RPMI8226 (cell line): ENCODE measurements around the gene LANCL1.

Experiments
- DNase-seq: peaks from one replicate; pipeline ENCODE4 v3.0.0-alpha.2; 2015

LANCL1 gene, protein sequence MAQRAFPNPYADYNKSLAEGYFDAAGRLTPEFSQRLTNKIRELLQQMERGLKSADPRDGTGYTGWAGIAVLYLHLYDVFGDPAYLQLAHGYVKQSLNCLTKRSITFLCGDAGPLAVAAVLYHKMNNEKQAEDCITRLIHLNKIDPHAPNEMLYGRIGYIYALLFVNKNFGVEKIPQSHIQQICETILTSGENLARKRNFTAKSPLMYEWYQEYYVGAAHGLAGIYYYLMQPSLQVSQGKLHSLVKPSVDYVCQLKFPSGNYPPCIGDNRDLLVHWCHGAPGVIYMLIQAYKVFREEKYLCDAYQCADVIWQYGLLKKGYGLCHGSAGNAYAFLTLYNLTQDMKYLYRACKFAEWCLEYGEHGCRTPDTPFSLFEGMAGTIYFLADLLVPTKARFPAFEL

DNA sequence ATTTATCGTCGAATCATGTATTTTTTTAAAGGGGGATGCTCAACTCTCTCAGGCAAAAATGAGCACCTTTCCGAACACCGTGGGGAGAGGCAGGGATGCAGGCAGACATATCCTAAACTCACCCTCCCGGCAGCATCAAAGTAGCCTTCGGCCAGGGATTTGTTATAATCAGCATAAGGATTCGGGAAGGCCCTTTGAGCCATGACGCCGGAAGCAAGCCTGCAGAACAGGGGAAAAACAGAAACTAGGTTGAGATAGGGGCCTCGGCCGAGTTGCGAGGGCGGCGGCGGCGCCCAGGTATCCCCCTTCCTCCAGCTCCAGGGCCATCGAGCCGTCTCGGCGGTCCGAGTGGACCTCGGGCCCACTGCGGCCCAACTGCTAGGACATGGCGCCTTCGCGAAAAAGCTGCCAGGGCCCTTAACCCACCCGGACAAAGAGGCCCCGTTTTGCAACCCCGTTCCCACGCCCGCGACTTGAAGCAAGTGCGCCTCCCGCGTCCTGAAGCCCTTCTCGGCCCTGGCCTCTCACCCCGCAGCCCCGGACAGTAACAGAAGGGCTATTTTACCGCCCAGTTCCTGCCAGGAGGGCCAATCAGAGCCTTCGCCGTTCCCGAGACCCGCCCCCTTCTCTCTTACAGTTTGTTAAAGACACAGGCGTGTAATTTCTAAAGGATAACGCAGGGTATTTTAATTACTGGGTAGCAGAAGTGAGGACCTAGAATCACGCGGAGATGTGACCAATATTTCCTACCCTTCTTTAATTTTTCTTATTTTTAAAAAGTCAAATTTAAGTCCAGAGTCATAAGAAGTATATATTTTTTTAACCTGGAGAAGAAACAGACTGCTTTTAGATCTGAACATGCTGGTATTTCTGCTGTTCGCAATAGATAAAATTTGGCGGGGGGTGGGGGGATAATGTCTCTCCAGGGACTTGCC, at the start of gene LANCL1:
Gene LANCL1 (minus strand): TSS at position 566 of the 935 bp plus-strand sequence. CDS start 363 bp downstream, at position 203.
- DNase-seq, result peak; percentile 92

DNA sequence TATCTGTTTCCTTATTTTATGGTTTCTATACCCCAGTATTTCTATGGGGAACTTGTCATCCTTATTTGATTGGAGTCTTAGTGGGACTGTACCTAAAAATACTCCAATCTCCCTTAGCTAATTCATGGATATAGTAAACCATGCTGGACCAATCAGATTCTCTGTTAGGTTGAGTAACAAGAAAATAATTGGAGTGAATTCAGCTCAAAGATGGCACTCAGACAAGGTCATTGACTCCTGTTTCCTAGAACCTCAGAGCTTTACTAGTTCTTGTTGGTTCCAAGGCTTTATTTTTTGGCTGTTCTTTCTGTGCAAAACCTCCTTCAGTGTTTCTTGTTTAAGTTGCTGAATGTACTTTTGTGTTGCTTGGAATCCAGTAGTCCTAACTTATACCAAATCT, 48.0 kb upstream of the LANCL1 start:
- DNase-seq, result no peak

DNA sequence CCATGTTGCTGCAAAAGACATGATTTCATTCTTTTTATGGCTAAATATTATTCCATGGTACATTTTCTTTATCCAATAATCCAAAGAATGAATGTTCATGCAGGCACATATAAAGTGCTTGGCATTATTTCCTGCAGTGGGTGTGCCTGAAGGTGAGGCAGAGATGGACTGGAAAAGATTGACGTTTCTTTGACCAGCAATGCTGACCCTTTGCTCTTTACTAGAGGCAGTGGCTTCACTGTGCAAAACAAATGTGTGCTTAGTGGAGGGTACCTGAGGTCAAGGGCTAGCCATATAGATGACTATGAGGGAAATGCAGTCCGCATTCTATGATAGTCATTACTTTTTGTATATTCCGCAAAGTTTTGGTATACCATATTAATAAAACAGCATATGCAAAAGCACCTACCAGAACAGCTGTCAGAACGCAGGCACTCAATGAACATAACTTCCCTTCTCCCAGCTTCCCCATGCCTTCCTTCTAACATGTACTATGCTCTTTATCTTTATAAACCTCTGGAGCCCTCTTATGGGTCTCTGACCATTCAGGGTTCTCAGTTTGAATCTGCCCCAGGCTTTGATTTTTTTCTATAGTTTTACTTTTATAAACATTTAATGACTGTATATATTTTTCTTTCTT, 47.2 kb upstream of the LANCL1 start:
- DNase-seq, result no peak

DNA sequence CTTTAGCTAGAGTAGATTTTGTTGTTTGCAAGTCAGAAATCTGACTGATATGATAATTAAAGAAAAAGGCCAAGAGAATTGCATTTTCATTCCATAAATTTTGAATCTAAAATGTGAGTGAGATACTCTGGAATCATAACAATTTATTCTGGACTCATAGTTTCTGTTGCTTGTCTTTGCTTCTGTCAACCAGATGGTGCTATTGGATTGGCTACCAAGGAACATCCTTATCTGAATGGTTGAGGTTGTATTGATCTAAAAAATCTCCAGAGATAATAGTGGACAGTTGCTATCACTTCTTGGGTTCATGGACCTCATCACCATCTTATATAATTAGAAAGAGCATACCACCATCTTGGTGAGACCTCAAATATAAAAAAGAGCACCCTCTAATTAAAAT, 45.8 kb upstream of the LANCL1 start:
- no peak for DNase-seq

DNA sequence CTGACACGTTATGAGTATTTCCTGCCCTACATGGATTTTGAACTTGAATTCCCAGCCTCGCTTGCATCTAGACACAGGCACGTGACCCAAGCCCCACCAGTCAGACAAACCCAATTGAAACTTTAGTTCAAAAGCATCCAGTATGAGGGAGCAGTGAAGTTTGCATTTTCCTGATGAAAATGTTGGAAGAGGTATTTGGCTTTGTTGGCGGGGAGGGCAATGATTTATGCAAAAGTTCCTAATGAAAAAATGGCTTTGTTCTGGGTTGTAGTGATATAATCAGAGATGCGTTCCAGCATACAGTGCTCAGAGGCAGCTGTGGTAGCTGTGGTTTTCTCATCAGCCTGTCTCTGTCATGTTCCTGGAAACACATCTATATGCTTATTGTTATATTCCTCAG, 43.0 kb upstream of the LANCL1 start:
- no peak for DNase-seq

DNA sequence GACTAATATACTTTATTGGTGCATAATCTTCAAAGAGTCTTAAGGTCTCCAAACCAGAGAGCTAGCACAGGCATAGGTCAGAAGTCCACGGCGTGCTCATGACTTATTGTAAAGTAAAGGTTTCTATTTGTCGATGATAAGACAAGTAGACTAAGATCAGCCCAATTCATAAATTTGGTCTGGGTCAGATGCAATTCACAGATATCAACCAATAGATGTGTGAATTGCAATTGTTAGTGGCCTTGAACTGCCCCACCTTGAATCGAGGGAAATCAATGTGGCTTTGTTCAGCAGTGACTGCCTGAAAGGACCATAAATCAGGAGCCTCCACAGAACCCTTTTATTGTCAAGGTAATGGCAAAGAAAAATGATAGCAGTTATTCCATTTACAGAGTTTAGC, 40.7 kb upstream of the LANCL1 start:
- no peak for DNase-seq

DNA sequence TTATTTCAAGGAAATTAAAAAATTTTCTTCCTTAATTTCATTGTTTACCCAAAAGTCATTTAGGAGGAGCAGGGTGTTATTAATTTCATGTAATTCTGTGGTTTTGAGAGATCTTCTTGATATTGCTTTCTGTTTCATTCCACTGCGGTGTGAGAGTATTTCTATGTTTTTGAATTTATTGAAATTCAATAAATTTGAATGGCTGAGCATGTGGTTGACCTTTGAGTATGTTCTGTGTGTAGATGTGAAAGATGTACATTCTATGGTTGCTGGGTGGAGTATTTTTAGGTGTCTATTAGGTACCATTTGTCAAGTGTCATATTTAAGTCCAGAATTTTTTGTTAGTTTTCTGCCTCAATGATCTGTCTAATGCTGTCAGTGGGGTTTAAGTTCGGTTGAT, 39.4 kb upstream of the LANCL1 start:
- no peak for DNase-seq

DNA sequence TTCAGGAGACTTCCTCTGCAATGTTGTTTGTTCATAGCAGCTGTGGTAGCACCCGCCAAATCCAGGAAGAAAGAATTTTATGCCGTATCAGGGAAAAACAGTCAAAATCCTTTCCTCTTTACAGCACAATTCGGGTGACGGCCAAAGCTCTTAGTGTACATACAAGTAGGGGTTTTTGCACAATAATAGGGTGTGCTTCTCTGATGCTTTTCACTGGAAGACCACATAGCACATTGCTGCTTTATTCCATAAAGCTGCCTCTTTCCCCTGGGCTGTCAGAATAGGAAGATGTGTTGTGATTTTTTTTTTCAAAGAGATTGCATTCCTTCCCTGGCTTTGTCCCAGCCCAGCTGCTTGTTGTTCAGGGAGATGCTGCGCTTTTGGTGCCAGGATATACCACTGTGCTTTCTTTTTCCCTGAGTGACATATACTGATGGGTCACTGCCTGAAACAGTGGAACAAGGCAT, 27.2 kb upstream of the LANCL1 start:
- DNase-seq, result no peak

DNA sequence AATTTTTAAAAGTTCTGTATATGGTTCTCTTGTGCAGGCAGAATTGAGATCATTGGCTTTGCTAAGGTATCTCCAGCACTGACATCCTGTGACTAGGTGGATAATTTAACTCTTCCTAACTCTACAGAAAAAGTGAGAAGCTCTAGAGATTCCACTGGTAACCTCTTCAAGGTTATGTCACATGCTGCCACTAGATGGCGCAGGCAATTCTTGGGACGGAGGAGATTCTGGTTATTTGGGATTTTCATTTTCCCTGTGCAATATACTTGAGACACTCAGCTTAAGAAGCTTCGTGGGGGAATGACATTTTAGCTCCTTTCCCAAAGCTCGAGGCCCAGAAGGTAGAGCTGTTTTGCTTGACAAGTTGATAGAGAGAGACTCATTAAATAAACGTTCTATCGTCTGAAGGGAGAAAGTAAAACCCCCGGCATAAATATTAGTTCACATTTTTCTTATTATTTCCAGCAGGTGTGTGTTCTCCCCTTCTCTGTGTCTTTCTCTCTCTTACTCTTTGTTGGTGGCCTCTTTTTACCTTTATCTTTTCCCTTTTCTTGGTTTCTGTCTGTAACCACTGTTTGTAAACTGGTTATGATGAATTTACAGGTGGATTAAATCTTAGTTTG, 26.6 kb upstream of the LANCL1 start:
- peak; percentile 49 for DNase-seq

DNA sequence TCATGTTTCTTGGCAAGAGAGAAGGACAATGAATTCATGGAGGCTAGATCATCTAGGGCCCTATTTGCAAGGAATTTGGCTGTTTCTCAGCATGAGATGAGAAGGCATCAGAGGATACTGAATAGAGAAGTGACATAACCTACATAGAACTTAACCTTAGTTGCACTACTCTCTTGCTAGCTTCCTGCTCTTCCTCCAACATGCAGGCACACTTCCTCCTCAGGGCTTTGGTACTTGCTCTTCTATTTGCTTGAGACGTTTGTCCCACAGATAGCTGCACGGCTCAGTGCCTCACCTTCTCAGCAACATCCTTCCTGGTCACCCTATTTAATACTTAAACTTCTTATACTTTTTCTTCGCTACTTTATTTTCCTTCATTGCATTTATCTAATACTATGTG, 20.0 kb upstream of the LANCL1 start:
- DNase-seq, result no peak

DNA sequence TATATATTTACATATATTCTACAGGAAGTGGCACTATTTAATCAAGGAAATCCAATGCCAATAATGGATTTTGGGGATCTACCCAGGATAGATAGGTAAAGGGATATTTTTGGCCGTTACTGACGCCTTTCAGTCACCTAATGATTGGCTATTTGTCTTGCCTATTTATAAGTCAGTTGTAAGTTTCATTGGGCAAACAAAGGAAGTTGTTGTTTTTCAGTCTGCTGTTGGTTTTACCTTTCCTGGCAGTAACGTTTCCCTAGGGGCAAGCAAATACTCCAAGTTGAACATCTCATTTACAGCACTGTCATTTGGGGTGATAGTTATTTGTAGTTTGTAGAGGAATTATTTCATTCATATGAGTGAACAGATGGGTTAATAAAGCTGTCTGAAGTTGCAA, 17.0 kb upstream of the LANCL1 start:
- DNase-seq, result no peak

DNA sequence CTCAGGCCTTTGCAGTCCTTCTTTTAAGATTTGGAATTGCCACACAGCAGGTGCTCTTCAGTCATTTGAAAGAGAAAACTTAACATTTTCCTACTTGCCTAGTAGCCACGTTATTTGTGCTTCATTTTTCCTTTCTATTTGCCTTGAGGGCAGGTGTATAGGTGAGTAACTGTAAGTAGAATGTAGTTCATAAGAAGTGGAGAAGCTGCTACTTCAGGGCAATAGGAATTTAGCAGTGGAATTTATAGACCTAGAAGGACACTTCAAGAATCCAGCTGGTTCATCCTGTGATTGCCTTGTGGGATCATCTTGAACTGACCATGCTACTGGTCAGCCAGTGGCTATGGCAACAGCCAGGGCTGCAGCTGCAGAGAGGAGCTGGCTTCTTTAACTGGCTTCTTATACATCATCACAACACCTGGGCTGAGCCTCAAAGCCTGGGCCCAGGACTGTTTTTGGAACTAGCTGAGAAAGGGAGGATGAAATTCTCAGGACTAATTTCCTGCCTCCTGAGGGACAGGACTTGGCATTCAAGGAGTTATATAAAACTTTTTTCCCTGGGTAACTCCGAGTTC, 5.1 kb upstream of the LANCL1 start:
- DNase-seq, result no peak

DNA sequence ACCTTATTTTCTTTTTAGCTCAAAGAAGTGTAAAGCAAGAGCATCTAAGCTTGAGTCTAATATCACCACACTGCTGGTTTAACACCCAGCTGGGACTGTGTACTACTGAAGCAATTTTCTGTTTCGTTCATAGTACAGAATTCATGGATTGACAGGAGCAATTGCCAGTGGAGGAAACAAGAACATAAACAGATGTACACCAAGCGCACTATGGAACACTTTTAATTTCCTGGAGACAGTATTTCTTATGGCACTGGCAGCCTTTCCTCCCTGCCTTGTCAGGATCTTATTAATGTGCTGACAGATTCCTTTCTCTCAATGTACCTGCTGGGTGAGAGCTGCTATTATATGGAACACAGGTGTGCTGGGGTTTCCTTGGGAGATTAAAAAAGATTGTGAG, 4.2 kb upstream of the LANCL1 start:
- no peak for DNase-seq

DNA sequence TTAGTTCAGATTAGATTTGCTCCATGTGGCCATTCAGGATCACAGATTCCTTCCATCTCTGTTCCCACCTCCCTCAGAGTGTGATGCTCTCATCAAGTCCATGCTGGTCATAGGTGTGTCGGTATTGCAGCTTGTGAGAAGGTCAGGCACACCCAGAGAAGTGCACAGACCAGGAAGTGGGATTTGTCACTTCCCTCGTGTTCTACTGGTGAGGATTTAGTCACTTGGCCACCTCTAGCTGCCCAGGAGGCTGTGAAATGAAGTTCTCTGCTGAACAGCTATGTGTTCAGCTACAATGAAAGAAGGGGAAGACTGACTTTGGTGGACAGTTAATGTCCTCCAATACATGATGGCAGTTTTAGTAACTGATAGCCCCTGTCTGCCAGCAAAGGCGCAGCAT, 3.5 kb upstream of the LANCL1 start:
- DNase-seq, result no peak

DNA sequence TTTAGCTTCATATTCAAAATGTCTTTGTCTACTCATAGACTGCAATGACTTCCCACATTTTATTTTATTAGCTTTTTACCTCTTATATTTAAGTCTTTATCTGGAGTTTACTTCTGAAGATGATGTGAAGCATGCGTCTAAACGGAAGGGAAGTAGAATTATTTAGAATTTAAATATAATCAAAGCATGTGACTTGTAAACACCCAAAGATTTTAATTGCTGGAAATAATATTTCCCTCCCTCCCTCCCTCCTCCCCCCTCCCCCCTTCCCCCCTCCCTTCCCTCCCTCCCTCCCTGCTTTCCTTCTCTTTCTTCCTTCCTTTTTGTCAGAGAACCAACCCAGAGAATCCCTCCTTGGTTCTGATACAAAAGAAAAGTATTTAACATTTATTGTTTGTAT, 2.1 kb upstream of the LANCL1 start:
- DNase-seq, result no peak

DNA sequence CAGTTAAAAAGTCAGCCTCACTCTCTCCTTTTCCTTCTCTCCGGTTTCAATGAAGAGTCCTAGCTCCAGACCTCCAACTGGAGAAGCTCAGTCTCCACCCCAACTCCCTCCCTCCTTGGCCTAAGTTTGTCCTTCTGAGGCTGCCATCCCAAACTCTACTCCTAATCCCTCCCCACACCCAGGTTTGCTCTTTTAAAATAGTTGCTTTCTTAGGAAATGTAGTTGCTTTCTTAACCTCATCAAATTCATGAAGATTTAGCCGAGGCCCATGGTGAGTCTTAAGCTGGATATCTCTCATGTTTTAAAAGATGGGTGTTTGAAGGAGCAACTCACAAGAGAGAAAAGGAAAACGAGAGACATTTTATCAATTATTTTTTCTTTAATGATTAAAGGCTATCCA, 937 bp upstream of the LANCL1 start:
- no peak for DNase-seq

DNA sequence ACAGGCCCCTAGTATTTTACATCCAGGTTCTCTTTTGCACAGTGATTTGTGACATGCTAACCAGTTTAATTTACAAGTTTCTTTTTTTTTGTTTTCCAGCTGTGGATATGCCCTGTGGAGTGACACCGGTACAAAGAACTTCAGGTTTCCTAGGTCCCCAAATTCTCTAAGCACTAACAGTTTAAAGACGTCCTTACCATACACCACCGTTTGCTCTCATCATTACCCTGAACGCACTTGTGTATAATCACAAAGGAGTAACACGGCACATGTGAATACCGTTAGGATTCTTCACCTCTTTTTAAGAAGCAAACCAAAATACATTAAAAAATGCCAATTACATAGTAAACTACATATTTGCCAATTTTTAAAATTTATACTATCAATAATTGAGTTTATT, 853 bp downstream of the LANCL1 start:
- DNase-seq, result no peak

DNA sequence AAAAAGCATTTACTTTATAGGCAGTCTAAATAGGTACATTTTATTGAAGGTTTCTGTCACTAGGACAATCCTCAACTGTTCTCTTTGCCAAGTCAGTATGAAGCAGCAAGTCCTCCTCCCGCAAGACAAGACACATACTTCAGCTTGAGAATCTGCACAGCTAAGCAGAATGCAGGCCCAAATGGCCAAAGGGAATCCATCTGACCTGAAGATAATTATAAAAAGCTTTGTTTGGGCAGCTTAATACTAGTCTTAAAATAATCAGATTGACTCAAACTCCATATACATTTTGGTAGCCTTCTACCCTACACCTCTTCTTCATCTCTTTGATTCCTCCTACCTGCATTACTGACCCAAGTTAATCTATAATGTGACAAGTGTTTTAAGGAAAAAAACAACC, 1.8 kb downstream of the LANCL1 start:
- no peak for DNase-seq

DNA sequence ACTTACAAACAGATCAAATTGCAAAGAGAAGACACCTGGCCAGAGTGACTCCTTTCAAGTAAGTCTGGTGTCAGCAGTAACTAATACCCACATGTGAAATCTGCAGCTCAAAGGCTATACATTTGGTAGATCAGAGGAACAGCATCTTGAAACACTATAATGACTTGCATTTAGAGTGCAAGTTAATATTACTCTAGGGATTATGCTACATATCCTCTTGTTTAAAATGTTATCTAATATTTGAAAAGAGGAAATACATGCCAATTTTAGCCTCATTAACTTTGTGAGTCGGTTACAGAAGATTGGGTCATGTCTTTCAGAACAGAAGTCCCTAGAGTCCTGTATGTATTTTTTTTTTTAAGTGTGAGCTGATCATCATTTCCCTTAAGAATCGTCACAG, 15.2 kb downstream of the LANCL1 start:
- no peak for DNase-seq

DNA sequence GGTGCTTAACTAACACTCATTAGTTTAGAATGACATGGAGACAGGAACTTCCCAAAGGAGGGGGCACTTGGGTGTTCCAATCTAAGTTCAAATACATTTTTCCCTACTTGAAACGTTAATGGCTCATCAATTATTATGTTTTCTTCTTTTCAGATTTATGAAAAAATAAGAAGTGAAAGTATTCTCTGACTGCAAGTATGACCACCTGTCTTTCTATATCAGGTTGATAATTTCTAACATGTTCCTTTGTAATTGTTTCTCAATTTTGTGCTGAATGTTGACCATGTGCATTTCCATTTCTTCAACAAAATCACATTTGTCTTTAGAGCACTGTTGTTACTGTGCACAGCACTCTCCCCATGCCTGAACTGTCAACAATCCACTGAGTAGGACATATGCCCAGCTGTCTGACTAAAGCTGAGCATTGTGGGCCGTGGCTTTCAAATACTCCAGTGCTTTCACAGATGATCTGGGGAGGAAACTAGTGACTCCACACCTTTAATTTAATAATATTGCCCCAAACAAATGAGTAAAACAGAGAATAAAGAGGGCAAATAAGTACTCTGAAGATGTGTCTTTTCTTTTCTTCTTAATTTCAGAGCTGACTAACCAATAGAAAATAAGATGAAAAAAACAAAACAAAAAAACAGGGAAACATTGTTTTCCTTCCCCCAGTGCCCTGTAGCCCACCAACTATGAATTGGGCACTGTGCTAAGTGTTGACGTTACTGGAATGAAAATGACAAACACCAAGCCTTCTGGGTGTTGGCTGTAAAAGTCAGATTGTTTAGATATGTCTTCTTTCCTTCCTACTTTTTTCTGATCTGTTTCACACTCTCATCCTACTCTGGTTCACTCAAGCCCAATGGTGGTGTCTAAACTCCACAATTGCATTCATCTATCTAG, 16.0 kb downstream of the LANCL1 start:
- no peak for DNase-seq

DNA sequence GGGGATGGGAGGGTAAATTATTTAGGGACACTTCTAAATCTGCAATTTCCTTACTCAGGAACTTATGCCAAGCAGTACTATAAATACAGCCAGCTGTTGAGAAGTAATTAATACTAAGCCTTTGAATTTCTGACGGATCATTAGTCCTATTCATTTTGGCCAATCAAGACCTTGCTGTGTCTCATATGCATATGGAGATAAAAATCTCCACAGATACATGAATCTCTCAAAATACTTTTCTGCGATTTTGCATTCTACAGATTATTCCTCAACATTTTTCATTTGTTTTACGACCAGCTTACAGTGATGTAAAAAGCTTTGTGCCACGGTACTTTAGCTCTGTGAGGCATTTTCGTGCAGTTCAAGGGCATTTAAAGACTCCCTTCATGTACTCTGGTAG, 16.7 kb downstream of the LANCL1 start:
- DNase-seq, result no peak

DNA sequence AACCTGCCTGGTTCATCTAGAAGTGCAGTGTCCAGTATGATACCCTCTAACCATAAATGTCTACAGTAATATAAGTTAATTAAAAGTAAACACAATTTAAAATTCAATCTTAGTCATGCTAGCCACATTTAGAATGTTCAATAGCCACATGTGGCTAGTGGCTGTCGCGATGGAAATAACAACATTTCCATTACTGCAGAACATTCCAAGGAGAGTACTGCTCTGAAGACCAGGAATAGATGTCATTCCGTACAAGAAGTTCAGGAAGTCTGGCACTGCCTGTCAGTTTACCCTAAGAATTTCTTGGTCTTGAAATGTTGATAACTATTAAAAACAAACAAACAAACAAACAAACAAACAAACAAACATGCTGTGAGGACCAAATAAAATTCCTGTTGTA, 17.2 kb downstream of the LANCL1 start:
- no peak for DNase-seq
